ENCODE data around the gene ZNF576.
A peak's percentile ranks its signal among the peaks of the same experiment; 100 is the strongest.
"Not testable (repeated sequence)": the region's sequence is repeated elsewhere in the genome, so short reads cannot be mapped to it uniquely, and the experiment has no call there.

Gene ZNF576

GRCh38 chr19:43595999-43596841, at the start of gene ZNF576, which contains the start of gene IRGQ:
TSS of gene ZNF576 (plus strand) at chr19:43596595. CDS start at chr19:43597109, 514 bp downstream.
TSS of gene IRGQ (minus strand) at chr19:43596134. CDS start at chr19:43595338, 796 bp downstream.
- FAIRE-seq (peak; percentile 100), DNase-seq (ENCODE audit: insufficient read length, low spot score) (peak; percentile 95)

GRCh38 chr19:43547926-43548325, 48.5 kb upstream of the ZNF576 start:
- DNase-seq (ENCODE audit: insufficient read length, low spot score); FAIRE-seq: not testable (repeated sequence)

GRCh38 chr19:43548706-43549105, 47.7 kb upstream of the ZNF576 start:
- no peak for DNase-seq (ENCODE audit: insufficient read length, low spot score)
- FAIRE-seq, result no peak

DNA sequence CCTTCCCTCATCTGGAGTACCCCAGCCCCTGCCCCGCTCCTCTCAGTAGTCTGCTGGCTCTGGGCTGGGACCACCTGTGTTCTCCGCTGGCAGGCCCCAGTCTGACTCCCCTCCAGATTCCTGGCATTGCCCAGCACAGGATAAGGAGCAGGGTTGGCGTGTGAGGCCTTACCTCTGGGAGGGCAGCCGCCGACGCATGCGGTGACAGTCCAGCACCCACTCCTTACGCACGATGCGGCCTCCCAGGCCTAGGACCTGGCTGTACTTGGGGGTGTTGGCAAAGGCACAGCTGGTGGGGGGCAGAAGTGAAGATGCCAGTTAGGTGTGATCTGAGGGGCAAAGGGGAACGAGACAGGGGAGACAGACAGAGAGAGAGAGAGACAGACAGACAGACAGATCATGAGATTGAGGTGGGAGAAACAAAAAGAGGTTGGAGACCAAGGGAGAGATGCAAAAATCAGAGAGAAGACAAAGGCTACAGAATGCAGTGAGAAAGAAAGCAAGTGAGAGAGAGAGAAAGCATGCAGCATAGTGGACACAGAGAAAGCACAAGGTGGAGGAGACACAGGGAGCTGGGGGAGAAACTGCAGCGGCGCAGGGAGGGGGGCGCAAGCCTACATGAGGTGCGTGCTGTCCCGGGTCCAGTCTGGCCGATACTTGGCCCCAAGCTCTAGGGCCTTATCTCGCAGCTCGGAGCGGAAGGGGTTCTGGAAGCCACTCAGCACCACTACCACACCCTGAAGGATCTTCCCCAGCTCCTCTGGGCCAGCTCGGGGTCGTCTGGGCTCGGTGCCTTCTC, 44.8 kb upstream of the ZNF576 start:
- no peak for FAIRE-seq
- DNase-seq (ENCODE audit: insufficient read length, low spot score), result no peak

GRCh38 chr19:43552198-43552450, 44.3 kb upstream of the ZNF576 start:
- FAIRE-seq (no peak), DNase-seq (ENCODE audit: insufficient read length, low spot score) (no peak)

DNA sequence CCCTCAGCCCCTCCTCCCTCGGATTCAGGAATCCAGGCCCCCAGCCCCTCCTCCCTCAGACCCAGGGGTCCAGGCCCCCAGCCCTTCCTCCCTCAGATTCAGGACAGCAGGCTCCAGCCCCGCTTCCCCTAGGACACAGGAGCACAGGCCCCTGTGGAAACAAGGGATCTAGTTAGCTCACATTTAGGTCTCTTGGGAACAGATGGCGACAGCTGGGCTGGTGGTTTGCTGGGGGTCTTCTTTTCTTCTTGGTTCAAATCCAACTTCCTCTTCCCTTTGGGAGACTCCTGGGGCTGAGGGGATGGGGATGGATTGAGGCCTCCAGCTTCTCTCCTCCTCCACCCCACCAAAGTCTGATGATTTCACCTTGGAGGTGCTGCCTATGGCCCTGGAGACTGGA, 43.8 kb upstream of the ZNF576 start:
- FAIRE-seq, result no peak
- no peak for DNase-seq (ENCODE audit: insufficient read length, low spot score)

DNA sequence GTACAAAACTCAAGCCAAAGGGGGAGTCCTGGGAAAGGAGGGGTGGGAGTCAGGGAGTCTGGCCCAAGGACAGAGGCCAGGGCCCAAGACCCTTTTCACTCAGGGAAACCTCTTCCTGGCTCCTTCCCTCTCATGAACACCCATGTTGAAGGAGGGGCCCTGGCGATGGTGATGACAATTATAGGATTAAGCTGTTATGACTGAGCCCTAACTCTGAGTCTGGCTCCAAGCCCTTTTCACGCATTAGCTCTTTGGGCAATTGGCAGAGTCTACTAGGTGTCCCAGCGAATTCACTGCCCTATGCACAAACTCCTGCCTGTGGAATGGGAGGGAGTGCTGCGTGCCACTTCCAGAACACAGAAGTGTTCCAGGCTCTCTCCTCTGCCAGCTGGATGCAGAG, 42.7 kb upstream of the ZNF576 start:
- DNase-seq (ENCODE audit: insufficient read length, low spot score), result no peak
- FAIRE-seq, result no peak

DNA sequence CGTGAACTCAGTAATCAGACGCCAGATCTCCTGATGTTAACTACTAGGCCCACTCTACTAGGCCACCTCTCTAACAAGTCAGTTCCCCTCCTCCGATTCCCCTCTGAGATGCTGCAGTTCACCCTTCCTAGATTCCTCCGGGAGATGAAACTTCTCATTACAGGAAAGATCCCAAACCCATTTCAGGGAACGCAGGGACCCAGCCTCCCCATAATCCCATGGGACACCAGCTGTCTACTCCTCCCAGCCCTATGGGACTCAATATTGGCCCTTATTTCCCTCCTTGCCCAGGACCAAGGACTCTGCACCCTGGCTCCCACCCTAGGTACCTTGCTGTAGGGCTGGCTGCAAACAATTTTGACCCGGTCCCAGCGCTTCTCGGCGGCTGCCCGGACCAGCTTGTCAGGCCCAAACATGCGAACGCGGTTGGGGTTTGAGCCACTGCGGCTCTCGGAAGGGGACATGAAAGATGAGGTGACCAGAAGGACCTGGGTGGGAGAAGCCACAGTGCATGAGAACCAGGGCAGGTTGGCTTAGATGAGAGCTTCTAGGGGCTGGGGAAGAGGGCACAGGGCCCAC, 42.0 kb upstream of the ZNF576 start:
- FAIRE-seq (no peak), DNase-seq (ENCODE audit: insufficient read length, low spot score) (no peak)

- peak; percentile 95 for FAIRE-seq
- DNase-seq (ENCODE audit: insufficient read length, low spot score), result peak; percentile 87
These were observed 41.1 kb upstream of the ZNF576 start for GRCh38 chr19:43555185-43555770.

- no peak for DNase-seq (ENCODE audit: insufficient read length, low spot score)
- no peak for FAIRE-seq
These were observed 35.7 kb upstream of the ZNF576 start for GRCh38 chr19:43560687-43561086.

DNA sequence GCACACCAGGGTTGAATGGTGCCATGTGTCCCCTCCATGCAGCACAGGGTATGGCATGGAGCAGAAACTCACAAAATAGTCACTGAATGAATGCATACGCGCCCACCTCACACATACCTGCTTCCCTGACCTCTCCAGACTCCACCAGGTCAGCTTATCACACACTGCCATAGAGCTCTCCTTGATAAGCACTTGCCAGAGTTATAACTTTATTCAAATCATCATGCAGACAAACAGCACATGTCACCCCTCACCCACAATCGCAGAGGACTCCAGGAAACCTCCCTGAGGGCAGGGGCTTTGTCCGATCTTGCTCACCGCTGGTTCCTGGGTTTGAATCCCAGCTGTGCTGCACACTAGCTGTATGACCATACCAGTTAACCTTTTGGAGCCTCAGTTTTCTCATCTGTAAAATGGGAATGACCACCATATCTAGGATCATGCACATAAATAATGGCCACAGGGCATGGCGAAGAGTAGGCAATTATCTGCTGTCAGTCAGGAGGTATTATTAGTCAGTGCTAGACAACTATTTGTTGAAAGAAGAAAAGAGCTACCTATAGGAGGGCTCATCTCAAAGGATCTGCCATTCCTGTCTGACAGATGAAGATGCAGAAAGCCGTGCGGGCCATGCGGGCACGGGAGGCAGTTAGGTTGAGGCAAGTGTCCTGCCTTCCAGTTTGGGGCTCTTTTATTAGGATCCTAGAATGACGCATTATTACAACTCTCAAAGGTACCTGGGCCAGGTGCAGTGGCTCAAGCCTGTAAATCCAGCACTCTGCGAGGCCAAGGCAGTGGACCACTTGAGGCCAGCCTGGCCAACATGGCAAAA, 35.0 kb upstream of the ZNF576 start:
- no peak for DNase-seq (ENCODE audit: insufficient read length, low spot score)
- FAIRE-seq, result no peak

GRCh38 chr19:43562226-43562697, 34.1 kb upstream of the ZNF576 start:
- FAIRE-seq (no peak), DNase-seq (ENCODE audit: insufficient read length, low spot score) (no peak)

DNA sequence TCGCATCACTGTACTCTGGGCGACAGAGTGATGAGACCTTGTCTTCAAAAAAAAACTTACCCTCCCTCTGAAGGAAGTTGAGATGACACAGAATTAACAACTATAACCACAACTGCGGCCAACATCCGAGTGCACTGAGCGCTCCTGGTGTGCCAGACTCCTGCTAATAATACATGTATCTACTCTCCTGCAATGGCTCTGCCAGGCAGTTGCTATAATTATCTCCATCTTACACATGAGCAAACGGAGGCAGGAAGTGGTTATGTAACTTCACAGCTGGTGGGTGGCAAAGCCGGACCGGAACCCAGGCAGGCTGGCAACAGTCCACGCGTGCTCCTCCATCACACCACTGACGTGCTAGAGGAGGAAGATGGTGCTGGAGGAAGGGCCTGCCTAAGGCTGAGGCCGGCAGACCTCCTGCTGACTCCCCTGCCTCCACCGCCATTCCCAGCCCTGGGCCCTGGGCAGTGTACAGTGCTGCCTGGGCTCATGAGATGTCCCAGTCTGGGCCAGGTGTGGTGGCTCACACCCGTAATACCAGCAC, 33.6 kb upstream of the ZNF576 start:
- peak; percentile 74 for FAIRE-seq
- DNase-seq (ENCODE audit: insufficient read length, low spot score), result no peak

DNA sequence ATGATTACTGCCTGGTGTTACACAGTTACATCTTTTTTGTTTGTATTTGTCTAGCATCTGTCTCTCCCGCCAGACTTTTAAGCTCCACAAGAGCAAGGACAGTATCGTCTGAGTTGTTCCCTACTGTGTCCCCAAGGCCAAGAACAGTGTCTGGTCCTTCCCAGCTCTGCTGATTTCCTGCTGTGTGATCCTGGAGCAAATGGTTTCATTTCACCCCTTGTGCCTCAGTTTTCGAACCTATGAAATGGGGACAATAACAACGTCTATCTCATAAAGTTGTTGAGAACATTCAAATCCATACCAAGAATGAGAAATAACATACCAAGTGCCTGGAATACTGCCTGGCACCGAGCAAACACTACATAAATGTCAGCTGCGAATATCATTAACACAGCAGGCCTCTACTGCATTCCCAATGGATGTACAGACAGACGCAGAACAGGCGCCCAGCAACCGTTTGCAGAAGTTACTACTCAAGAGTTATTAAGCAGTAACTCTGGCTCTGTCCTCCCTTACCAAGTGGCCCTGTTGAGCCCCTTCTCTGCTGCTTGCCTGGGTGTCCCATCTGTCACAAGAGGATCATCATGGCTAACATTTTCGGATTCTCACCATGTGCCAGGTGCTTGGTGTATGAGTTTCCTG, 32.5 kb upstream of the ZNF576 start:
- FAIRE-seq, result no peak
- no peak for DNase-seq (ENCODE audit: insufficient read length, low spot score)

- no peak for FAIRE-seq
- DNase-seq (ENCODE audit: insufficient read length, low spot score), result no peak
These were observed 31.6 kb upstream of the ZNF576 start for GRCh38 chr19:43564800-43565199.

GRCh38 chr19:43569657-43570056, 26.7 kb upstream of the ZNF576 start:
- FAIRE-seq (no peak), DNase-seq (ENCODE audit: insufficient read length, low spot score) (no peak)

- no peak for FAIRE-seq
These were observed 26.1 kb upstream of the ZNF576 start for GRCh38 chr19:43570174-43570791.

DNA sequence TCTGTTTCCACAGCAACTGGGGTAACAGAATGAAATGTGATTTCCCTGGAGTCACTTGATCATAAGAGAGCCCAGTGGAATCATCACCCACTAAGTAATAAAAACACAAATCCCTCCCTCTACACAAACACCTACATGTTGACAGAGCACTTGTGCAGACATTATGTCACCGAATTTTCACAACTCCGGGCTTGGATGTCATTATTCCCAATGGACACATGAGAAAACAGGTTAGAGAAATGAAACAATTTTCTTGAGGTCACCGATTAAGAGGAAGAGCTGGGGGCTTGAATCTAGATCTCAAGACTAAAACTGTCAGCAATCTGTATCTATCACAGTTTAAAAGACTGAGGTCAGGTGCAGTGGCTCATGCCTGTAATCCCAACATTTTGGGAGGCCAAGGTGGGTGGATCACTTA, 24.2 kb upstream of the ZNF576 start:
- no peak for DNase-seq (ENCODE audit: insufficient read length, low spot score)
- FAIRE-seq, result no peak

More at GRCh38 chr19:43570174-43570791, 26.1 kb upstream of the ZNF576 start:
- DNase-seq (ENCODE audit: insufficient read length, low spot score), result no peak
